ENCODE measurements around the gene ATF3. TPM values are rescaled to one million over a fixed set of nuclear protein-coding genes. Genes with fewer than 3 reads are reported as not detected.

ATF3 gene
- total and polyA plus RNA-seq, 4 donors, result 22.7 to 265 (median 44.5) TPM

DNA sequence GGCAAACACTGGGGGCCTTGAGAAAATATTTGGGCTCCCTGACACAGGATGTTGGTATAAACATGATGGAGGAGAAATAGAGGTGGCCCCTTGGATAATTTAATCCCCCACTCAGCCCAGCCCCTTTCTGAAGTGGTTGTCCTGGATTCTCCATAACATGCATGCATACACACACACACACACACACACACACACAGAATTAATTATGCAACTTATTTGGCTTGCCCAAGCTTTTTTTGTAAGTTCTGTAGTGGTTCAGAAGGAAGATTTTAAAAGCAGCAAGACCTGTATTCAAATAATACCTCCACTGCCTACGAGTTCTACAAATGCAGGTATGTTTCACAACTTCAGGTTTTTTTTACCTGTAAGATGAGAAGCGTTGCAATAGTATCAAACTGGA, 15.0 kb downstream of the ATF3 start:
- intact Hi-C loops (cut with DNase I), result no loop called here
- ATAC-seq (ENCODE audit: low FRiP score) (no peak), DNase-seq (no peak)
- Histone ChIP-seq H3K4me3 (ENCODE audit: low read length in 2 of 2) (no peak overlapping the region), H3K4me1 (ENCODE audit: control insufficient read depth in 1 of 2, insufficient read depth in 2 of 2, low read length in 2 of 2) (no peaks in the 10 kb centered on the region), H3K27me3 (ENCODE audit: control insufficient read depth in 1 of 2, insufficient read depth in 2 of 2, low read length in 1 of 2) (no peaks in the 10 kb centered on the region), H3K27ac (ENCODE audit: low read depth in 1 of 2, low read length in 2 of 2) (no peak overlapping the region), H3K9me3 (ENCODE audit: control insufficient read depth, low read length) (no peaks in the 10 kb centered on the region), H3K36me3 (ENCODE audit: control insufficient read depth in 1 of 2, insufficient read depth in 2 of 2, low read length in 1 of 2) (peaks cover 7 to 8% of the 10 kb centered on the region in 2 donors)
- 92 to 96% methylated on average over 2 of the region's 2 CpGs for WGBS, 2 donors

DNA sequence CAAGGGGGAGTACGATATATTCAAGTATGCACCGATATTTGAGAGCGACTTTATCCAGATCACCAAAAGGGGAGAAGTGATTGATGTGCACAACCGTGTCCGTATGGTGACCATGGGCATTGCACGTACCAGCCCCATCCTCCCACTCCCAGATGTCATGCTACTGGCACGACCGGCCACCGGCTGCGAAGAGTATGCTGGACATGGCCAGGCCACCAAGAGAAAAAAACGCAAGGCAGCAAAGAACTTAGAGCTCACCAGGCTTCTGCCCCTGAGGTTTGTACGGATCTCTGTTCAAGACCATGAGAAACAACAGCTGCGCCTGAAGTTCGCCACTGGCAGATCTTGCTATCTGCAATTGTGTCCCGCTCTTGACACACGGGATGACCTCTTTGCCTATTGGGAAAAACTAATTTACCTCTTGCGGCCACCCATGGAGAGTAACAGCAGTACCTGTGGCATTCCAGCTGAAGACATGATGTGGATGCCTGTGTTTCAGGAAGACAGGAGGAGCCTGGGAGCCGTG, 16.5 kb downstream of the ATF3 start:
- Histone ChIP-seq H3K4me3 (ENCODE audit: low read length in 2 of 2) (no peak overlapping the region), H3K4me1 (ENCODE audit: control insufficient read depth in 1 of 2, insufficient read depth in 2 of 2, low read length in 2 of 2) (no peaks in the 10 kb centered on the region), H3K27ac (ENCODE audit: low read depth in 1 of 2, low read length in 2 of 2) (no peak overlapping the region), H3K36me3 (ENCODE audit: control insufficient read depth in 1 of 2, insufficient read depth in 2 of 2, low read length in 1 of 2) (peaks cover 4 to 7% of the 10 kb centered on the region in 2 donors), H3K27me3 (ENCODE audit: control insufficient read depth in 1 of 2, insufficient read depth in 2 of 2, low read length in 1 of 2) (no peaks in the 10 kb centered on the region), H3K9me3 (ENCODE audit: control insufficient read depth, low read length) (no peaks in the 10 kb centered on the region)
- DNase-seq, result no peak
- WGBS, 2 donors, result 90 to 92% methylated on average over 18 of the region's 18 CpGs
- no peak for ATAC-seq (ENCODE audit: low FRiP score)
- intact Hi-C loops (cut with DNase I), result loop anchor here in 1 of 2 donors (5.0 kb wide), 1 partner anchor 143 kb away; no protein-coding TSS in a partner anchor

DNA sequence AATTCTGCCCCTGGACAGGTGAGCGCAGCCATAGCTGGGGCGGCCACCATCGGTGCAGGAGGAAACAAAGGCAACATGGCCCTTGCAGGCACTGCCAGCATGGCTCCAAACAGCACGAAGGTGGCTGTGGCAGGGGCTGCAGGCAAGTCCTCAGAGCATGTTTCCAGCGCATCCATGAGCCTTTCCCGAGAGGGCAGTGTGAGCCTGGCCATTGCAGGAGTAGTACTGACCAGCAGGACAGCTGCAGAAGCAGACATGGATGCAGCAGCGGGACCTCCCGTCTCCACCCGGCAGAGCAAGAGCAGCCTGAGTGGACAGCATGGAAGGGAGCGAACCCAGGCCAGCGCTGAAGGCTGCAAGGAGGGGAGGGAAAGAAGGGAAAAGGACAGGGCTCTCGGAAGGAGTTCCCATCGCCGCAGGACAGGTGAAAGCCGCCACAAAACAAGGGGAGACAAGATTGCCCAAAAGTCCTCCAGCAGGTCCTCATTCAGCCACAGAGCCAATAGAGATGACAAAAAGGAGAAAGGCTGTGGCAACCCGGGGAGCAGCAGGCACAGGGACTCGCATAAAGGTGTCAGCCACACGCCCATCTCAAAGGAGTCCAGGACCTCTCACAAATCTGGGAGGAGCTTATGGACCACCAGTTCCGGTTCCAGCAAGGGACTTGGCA, 17.4 kb downstream of the ATF3 start:
- WGBS, 2 donors, result 90% methylated on average over 19 of the region's 19 CpGs
- H3K4me3 ChIP-seq (ENCODE audit: low read length in 2 of 2), result no peak overlapping the region
- H3K36me3 ChIP-seq (ENCODE audit: control insufficient read depth in 1 of 2, insufficient read depth in 2 of 2, low read length in 1 of 2), result no peaks in the 10 kb centered on the region
- H3K4me1 ChIP-seq (ENCODE audit: control insufficient read depth in 1 of 2, insufficient read depth in 2 of 2, low read length in 2 of 2), result no peaks in the 10 kb centered on the region
- no peak for ATAC-seq (ENCODE audit: low FRiP score)
- no peaks in the 10 kb centered on the region for H3K27me3 ChIP-seq (ENCODE audit: control insufficient read depth in 1 of 2, insufficient read depth in 2 of 2, low read length in 1 of 2)
- H3K9me3 ChIP-seq (ENCODE audit: control insufficient read depth, low read length), result no peaks in the 10 kb centered on the region
- no peak for DNase-seq
- no peak overlapping the region for H3K27ac ChIP-seq (ENCODE audit: low read depth in 1 of 2, low read length in 2 of 2)
- intact Hi-C loops (cut with DNase I), result loop anchor here in 1 of 2 donors (5.0 kb wide), 1 partner anchor 144 kb away; no protein-coding TSS in a partner anchor

DNA sequence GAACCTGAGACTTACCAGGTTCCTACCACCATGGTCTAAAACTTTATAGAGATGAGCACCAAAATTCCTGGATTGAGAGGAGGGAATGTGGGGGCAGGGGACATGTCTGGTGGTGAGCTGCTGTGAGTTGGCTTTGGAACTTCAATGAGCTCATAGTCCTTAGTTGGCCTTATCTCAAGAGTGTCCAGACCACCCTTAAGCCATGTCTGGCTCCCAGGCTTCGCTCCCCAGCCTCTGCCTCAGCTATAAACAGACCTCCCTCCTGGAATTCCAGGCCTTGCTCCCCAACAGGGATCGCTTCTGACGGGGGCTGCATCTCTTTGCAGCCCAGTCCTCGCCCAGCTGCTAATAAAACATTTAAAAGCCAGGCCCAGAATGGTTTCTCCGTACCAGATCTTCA, 19.5 kb downstream of the ATF3 start:
- no peak overlapping the region for H3K4me3 ChIP-seq (ENCODE audit: low read length in 2 of 2)
- ATAC-seq (ENCODE audit: low FRiP score), result no peak
- H3K27ac ChIP-seq (ENCODE audit: low read depth in 1 of 2, low read length in 2 of 2), result no peak overlapping the region
- no peaks in the 10 kb centered on the region for H3K27me3 ChIP-seq (ENCODE audit: control insufficient read depth in 1 of 2, insufficient read depth in 2 of 2, low read length in 1 of 2)
- no peaks in the 10 kb centered on the region for H3K36me3 ChIP-seq (ENCODE audit: control insufficient read depth in 1 of 2, insufficient read depth in 2 of 2, low read length in 1 of 2)
- DNase-seq, result no peak
- WGBS, 2 donors, result 90 to 92% methylated on average over 5 of the region's 5 CpGs
- no peaks in the 10 kb centered on the region for H3K4me1 ChIP-seq (ENCODE audit: control insufficient read depth in 1 of 2, insufficient read depth in 2 of 2, low read length in 2 of 2)
- no peaks in the 10 kb centered on the region for H3K9me3 ChIP-seq (ENCODE audit: control insufficient read depth, low read length)
- intact Hi-C loops (cut with DNase I), result loop anchor here in 1 of 2 donors (5.0 kb wide), 1 partner anchor 146 kb away; no protein-coding TSS in a partner anchor

DNA sequence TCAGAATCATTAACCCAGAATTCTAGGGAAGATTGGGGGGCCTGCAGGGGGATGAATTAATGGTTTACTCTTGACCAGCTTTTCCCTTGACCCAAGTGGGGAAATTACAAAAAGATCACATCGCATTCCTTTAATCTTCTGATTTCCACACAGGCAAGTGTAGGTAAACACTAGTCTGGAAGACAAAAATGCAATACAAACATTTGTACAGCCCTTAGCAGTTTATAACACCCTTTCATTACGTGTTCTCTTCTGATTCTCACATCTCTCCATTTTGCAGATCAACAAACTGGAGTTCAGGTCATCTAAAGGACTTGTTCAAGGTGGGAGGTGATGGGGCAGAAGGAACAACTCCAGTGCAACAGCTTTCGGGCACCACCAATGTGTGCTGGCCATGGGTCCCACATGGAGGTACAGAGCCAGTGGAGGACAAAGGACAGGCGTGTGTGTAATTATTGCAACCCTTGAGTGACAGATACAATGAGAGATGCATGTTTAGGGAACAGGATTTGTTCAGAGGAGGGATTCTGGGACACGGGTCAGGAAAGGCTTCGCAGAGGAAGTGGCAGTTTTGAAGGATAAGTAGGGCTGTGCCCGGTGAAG, 20.4 kb downstream of the ATF3 start:
- Histone ChIP-seq H3K4me1 (ENCODE audit: control insufficient read depth in 1 of 2, insufficient read depth in 2 of 2, low read length in 2 of 2) (no peaks in the 10 kb centered on the region), H3K4me3 (ENCODE audit: low read length in 2 of 2) (no peak overlapping the region), H3K27me3 (ENCODE audit: control insufficient read depth in 1 of 2, insufficient read depth in 2 of 2, low read length in 1 of 2) (no peaks in the 10 kb centered on the region), H3K9me3 (ENCODE audit: control insufficient read depth, low read length) (no peaks in the 10 kb centered on the region), H3K27ac (ENCODE audit: low read depth in 1 of 2, low read length in 2 of 2) (no peak overlapping the region), H3K36me3 (ENCODE audit: control insufficient read depth in 1 of 2, insufficient read depth in 2 of 2, low read length in 1 of 2) (no peaks in the 10 kb centered on the region)
- DNase-seq, result no peak
- 95 to 99% methylated on average over 7 of the region's 7 CpGs for WGBS, 2 donors
- no peak for ATAC-seq (ENCODE audit: low FRiP score)
- intact Hi-C loops (cut with DNase I), result loop anchor here in 1 of 2 donors (5.0 kb wide), 1 partner anchor 147 kb away; no protein-coding TSS in a partner anchor

DNA sequence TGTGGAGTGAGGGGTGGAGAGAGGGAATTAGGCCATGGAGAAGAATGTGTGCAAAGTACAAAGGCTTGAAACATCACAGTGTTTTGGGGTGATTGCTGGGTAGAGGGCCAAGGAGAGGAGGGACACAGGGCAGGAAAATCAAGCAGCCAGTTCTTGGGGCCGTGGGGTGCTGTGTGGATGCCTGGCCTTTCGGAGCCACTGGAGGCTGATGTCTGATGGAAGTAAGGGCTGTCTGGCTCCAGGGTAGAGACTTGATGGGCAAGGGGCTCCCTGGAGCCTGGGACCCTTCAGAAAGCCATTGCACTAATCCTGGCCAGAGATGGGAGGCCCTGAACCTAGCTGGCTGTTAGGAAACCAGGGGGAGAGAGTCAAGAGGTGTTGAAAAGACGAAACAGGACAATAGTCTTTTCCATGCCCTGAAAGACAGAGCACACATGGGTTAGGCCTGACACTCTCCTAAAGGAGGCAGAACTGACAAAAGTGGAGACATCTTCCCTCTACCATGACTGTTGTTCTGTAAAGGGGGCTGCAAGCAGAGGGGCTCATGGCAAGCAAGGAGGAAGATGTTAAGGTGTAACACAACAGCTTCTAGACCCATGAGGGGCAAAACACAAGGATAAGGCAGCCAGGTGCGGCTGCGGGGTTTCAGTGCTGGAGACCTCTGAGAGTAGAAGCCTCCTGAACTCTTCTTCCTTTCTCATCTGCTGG, 21.0 kb downstream of the ATF3 start:
- intact Hi-C loops (cut with DNase I), result loop anchor here in 1 of 2 donors (5.0 kb wide), 1 partner anchor 147 kb away; no protein-coding TSS in a partner anchor
- no peaks in the 10 kb centered on the region for H3K36me3 ChIP-seq (ENCODE audit: control insufficient read depth in 1 of 2, insufficient read depth in 2 of 2, low read length in 1 of 2)
- DNase-seq (no peak), ATAC-seq (ENCODE audit: low FRiP score) (no peak)
- no peaks in the 10 kb centered on the region for H3K4me1 ChIP-seq (ENCODE audit: control insufficient read depth in 1 of 2, insufficient read depth in 2 of 2, low read length in 2 of 2)
- no peak overlapping the region for H3K4me3 ChIP-seq (ENCODE audit: low read length in 2 of 2)
- WGBS, 2 donors, result 80 to 85% methylated on average over 5 of the region's 5 CpGs
- H3K27ac ChIP-seq (ENCODE audit: low read depth in 1 of 2, low read length in 2 of 2), result no peak overlapping the region
- H3K9me3 ChIP-seq (ENCODE audit: control insufficient read depth, low read length), result no peaks in the 10 kb centered on the region
- H3K27me3 ChIP-seq (ENCODE audit: control insufficient read depth in 1 of 2, insufficient read depth in 2 of 2, low read length in 1 of 2), result no peaks in the 10 kb centered on the region

DNA sequence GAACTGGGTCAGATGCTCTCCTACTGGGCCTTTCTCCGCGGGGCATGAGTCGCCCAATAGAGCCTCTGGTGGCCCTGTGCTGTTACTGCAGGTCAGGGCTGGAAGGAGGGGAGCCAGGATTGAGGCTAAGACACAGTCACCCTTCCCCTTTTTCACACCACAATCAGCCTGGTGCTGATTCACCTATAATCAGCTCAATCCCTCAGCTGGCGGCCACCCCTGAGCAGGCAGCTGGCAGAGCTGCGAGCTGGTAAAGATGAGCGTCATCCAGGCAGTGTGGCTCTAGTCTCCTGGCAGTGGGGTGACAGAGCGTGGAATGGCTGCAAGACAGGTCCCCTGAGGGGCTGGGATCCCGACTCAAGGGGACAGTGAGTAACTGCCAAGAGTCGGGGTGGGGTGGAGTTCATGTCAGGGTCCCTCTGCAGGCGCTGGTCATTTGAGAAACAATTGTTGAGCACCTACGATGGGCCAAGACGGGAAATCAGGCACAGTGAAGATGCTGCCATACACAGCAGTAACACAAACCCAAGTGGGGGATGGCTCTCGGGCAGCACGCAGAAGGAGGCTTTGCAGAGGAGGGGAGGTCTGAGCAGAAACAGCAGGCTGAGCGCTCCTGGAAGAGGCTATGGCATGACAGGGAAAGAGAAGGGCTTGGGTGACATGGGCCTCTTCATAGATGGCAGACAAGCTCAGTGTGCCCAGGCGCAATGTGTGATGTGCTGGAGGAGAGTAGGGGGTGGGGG, 21.8 kb downstream of the ATF3 start:
- peak; percentile 86 for ATAC-seq (ENCODE audit: low FRiP score)
- H3K4me1 ChIP-seq (ENCODE audit: control insufficient read depth in 1 of 2, insufficient read depth in 2 of 2, low read length in 2 of 2), result no peaks in the 10 kb centered on the region
- peak; percentile 80 to 86 for DNase-seq
- intact Hi-C loops (cut with DNase I), result no loop called here
- H3K36me3 ChIP-seq (ENCODE audit: control insufficient read depth in 1 of 2, insufficient read depth in 2 of 2, low read length in 1 of 2), result no peaks in the 10 kb centered on the region
- H3K27me3 ChIP-seq (ENCODE audit: control insufficient read depth in 1 of 2, insufficient read depth in 2 of 2, low read length in 1 of 2), result no peaks in the 10 kb centered on the region
- no peak overlapping the region for H3K27ac ChIP-seq (ENCODE audit: low read depth in 1 of 2, low read length in 2 of 2)
- WGBS, 2 donors, result 59 to 60% methylated on average over 16 of the region's 16 CpGs
- H3K4me3 ChIP-seq (ENCODE audit: low read length in 2 of 2), result no peak overlapping the region
- H3K9me3 ChIP-seq (ENCODE audit: control insufficient read depth, low read length), result no peaks in the 10 kb centered on the region

DNA sequence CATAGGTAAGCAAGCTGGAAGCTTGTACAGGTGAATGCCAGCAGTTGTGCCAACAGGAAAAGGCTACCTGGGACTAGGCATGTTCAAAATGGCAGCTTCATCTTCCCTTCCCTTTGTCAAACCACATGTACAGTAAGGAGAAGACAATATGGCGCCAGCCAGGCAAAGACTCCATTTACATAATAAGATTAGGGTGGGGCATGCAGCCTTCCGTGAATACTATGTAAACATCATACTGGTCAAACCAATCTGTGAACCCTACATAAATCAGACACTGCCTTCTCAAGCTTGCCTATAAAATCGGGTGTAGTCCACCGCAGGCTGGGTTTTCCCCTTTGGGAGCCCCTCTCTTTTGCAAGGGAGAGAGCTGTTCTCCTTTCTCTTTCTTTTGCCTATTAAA, 24.6 kb downstream of the ATF3 start:
- intact Hi-C loops (cut with DNase I), result no loop called here
- Histone ChIP-seq H3K4me3 (ENCODE audit: low read length in 2 of 2) (no peak overlapping the region), H3K27ac (ENCODE audit: low read depth in 1 of 2, low read length in 2 of 2) (no peak overlapping the region), H3K36me3 (ENCODE audit: control insufficient read depth in 1 of 2, insufficient read depth in 2 of 2, low read length in 1 of 2) (no peaks in the 10 kb centered on the region), H3K27me3 (ENCODE audit: control insufficient read depth in 1 of 2, insufficient read depth in 2 of 2, low read length in 1 of 2) (no peaks in the 10 kb centered on the region), H3K4me1 (ENCODE audit: control insufficient read depth in 1 of 2, insufficient read depth in 2 of 2, low read length in 2 of 2) (peaks cover 0 to 2% of the 10 kb centered on the region in 2 donors), H3K9me3 (ENCODE audit: control insufficient read depth, low read length) (no peaks in the 10 kb centered on the region)
- DNase-seq, result no peak
- whole genome bisulfite sequencing, 2 donors, result 78 to 84% methylated on average over 4 of the region's 4 CpGs
- no peak for ATAC-seq (ENCODE audit: low FRiP score)
